ENCODE results near the gene HJV.

Gene HJV

GRCh38 chr1:146036965-146037646 is 15.6 kb upstream of the HJV start:
- ChIA-PET CTCF (interaction anchor here (0.9 to 1.2 kb wide), 2 partner anchors 14 to 59 kb away, joined by 3 to 6 read pairs; no protein-coding TSS in a partner anchor), POLR2A (interaction anchor here (1.6 to 6.6 kb wide), 4 partner anchors 10 to 178 kb away, joined by 7 to 82 read pairs (median 16); partner anchors contain the start of genes ANKRD34A, PIAS3 and POLR3GL)
- Histone ChIP-seq H3K4me1 (ENCODE audit: control insufficient read depth, insufficient read depth, low read length) (no peaks in the 10 kb centered on the region), H3K4me3 (ENCODE audit: low read depth, low read length) (peak overlapping the region; percentile 74), H3K36me3 (ENCODE audit: control insufficient read depth in 2 of 2, insufficient read depth in 1 of 2, low read length in 2 of 2) (no peaks in the 10 kb centered on the region), H3K27ac (ENCODE audit: extremely low read depth, low read depth, low read length) (peak overlapping the region; percentile 86), H3K9me3 (ENCODE audit: control insufficient read depth, insufficient read depth, low read depth, low read length) (no peaks in the 10 kb centered on the region)
- TF ChIP-seq, protein P1, sequence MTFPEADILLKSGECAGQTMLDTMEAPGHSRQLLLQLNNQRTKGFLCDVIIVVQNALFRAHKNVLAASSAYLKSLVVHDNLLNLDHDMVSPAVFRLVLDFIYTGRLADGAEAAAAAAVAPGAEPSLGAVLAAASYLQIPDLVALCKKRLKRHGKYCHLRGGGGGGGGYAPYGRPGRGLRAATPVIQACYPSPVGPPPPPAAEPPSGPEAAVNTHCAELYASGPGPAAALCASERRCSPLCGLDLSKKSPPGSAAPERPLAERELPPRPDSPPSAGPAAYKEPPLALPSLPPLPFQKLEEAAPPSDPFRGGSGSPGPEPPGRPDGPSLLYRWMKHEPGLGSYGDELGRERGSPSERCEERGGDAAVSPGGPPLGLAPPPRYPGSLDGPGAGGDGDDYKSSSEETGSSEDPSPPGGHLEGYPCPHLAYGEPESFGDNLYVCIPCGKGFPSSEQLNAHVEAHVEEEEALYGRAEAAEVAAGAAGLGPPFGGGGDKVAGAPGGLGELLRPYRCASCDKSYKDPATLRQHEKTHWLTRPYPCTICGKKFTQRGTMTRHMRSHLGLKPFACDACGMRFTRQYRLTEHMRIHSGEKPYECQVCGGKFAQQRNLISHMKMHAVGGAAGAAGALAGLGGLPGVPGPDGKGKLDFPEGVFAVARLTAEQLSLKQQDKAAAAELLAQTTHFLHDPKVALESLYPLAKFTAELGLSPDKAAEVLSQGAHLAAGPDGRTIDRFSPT (tag by site-specific recombination; IDR thresholded peaks at IDR 0.05) = no peak
- TF ChIP-seq YY2 (tag by site-specific recombination; IDR thresholded peaks at IDR 0.05) (peak; percentile 38; the same call in 1 of the 2 replicates), ZFP37 (tag by site-specific recombination; IDR thresholded peaks at IDR 0.05) (peak; percentile 55; the same call in 1 of the 2 replicates), ZNF670 (tag by site-specific recombination; IDR thresholded peaks at IDR 0.05; ENCODE audit: low read depth) (no peak), BCL11B (tag by site-specific recombination; IDR thresholded peaks at IDR 0.05; ENCODE audit: low read depth) (no peak), ZSCAN30 (tag by site-specific recombination; IDR thresholded peaks at IDR 0.05) (peak; percentile 90), ZNF155 (tag by site-specific recombination; IDR thresholded peaks at IDR 0.05) (no peak), ZNF391 (tag by site-specific recombination; IDR thresholded peaks at IDR 0.05; ENCODE audit: borderline replicate concordance, low read depth) (peak; percentile 73; the same call in 1 of the 2 replicates), BCL11A (tag by site-specific recombination; IDR thresholded peaks at IDR 0.05; ENCODE audit: low read depth) (no peak), ZNF266 (tag by site-specific recombination; IDR thresholded peaks at IDR 0.05; ENCODE audit: low read depth) (no peak), ZNF792 (tag by site-specific recombination; IDR thresholded peaks at IDR 0.05) (no peak), ZNF473 (tag by site-specific recombination; IDR thresholded peaks at IDR 0.05) (no peak), ZNF600 (tag by site-specific recombination; IDR thresholded peaks at IDR 0.05) (peak; percentile 70), ZNF610 (tag by site-specific recombination; IDR thresholded peaks at IDR 0.05; ENCODE audit: borderline replicate concordance) (no peak), ZNF513 (tag by site-specific recombination; IDR thresholded peaks at IDR 0.05) (peak; percentile 54), KLF1 (tag by site-specific recombination; IDR thresholded peaks at IDR 0.05) (0 out of 2 replicates have a peak, but pooled peaks have one; percentile 25), ZNF768 (tag by site-specific recombination; IDR thresholded peaks at IDR 0.05) (no peak), ZNF223 (tag by site-specific recombination; IDR thresholded peaks at IDR 0.05) (0 out of 2 replicates have a peak, but pooled peaks have one; percentile 16), EGR2 (tag by site-specific recombination; IDR thresholded peaks at IDR 0.05; ENCODE audit: low read depth) (peak; percentile 20; the same call in 1 of the 2 replicates), SP2 (tag by site-specific recombination; IDR thresholded peaks at IDR 0.05) (peak; percentile 10; the same call in 1 of the 2 replicates), FEZF1 (tag by site-specific recombination; IDR thresholded peaks at IDR 0.05) (0 out of 2 replicates have a peak, but pooled peaks have one; percentile 7), ZNF146 (tag by site-specific recombination; IDR thresholded peaks at IDR 0.05) (no peak), ZNF184 (tag by site-specific recombination; IDR thresholded peaks at IDR 0.05) (peak; percentile 55; the same call in 1 of the 2 replicates), ZNF585B (tag by site-specific recombination; IDR thresholded peaks at IDR 0.05) (no peak), ZNF580 (tag by site-specific recombination; IDR thresholded peaks at IDR 0.05) (peak; percentile 64; the same call in 1 of the 2 replicates), ZNF658 (tag by site-specific recombination; IDR thresholded peaks at IDR 0.05) (no peak), ZNF121 (tag by site-specific recombination; IDR thresholded peaks at IDR 0.05) (no peak), ZBTB8A (tag by site-specific recombination; IDR thresholded peaks at IDR 0.05) (0 out of 2 replicates have a peak, but pooled peaks have one; percentile 11), ELK4 (IDR thresholded peaks at IDR 0.05; ENCODE audit: borderline replicate concordance, low read depth, low read length) (no peak)
- TF ChIP-seq, protein P2, sequence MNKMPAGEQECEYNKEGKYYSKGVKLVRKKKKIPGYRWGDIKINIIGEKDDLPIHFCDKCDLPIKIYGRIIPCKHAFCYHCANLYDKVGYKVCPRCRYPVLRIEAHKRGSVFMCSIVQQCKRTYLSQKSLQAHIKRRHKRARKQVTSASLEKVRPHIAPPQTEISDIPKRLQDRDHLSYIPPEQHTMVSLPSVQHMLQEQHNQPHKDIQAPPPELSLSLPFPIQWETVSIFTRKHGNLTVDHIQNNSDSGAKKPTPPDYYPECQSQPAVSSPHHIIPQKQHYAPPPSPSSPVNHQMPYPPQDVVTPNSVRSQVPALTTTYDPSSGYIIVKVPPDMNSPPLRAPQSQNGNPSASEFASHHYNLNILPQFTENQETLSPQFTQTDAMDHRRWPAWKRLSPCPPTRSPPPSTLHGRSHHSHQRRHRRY (tag by site-specific recombination; IDR thresholded peaks at IDR 0.05) = no peak
- TF ChIP-seq, protein P3, sequence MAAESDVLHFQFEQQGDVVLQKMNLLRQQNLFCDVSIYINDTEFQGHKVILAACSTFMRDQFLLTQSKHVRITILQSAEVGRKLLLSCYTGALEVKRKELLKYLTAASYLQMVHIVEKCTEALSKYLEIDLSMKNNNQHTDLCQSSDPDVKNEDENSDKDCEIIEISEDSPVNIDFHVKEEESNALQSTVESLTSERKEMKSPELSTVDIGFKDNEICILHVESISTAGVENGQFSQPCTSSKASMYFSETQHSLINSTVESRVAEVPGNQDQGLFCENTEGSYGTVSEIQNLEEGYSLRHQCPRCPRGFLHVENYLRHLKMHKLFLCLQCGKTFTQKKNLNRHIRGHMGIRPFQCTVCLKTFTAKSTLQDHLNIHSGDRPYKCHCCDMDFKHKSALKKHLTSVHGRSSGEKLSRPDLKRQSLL (tag by site-specific recombination; IDR thresholded peaks at IDR 0.05) = peak; percentile 22; the same call in 1 of the 2 replicates
